HG02870 (cell line): ENCODE results near the gene TMEM9.

Experiments used
- ATAC-seq: cut with Tn5 transposase; IDR thresholded peaks from one replicate; pipeline ENCODE4 v1.9.1; 2021; ENCODE audit warnings: mild to moderate bottlenecking, moderate library complexity; ENCODE audit not compliant: unreplicated experiment

TMEM9 gene

DNA sequence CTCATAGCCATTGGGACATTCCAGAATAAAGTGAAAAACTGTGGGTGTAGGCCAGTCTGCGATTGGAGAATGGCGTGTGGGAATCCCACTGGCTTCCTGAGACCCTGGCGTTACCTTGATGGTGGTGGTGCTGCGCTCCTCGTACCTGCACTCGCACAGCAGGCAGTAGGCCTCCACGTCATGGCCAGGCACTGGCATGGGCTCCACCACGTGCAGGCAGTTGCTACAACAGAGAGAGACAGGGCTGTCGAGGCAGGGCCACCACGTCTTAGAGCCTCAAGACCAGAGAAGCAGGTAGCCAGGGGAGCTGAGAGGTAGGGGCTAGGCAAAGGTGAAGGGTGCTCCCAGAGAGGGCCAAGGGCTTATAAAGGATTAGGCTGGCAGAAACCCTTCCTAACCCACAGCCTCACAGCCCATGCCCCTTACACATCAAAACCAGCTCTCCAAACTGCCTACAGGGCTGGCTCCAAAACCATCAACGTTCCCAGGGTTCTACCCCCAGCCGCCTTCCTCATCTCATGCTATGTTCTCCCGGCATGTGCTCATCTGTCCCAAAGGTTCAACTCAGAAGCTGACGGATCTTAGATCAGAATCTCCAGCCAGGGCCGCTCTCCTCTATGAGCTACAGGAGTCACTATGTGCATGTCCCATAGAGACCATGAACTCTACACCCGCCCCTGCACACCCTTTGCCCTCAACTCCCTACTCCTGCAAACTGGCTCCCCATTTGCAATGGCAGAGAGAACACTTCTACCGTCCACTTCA, 7.5 kb downstream of the TMEM9 start:
- no peak for ATAC-seq

GRCh38 chr1:201145816-201146215, 8.5 kb downstream of the TMEM9 start:
- ATAC-seq: no peak

DNA sequence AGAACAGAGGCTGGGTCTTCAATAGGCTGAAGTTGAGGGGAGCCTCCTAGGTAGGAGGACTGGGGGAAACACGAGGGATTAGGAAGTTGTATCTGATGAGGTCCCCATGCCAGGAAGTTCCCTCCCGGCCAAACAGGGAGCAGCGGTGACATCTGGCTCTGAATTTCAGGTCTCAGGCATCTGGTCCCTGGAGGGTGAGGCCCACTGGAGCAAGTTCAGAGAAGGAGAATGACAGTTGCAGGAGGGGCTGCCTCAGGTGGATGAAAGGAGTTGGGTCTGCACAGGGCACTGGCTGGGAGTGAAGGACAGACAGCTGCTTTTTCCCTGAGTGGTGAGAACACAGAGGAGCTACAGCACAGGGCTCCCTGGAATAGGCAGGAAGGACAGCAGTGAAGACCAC, 9.1 kb downstream of the TMEM9 start:
- no peak for ATAC-seq

DNA sequence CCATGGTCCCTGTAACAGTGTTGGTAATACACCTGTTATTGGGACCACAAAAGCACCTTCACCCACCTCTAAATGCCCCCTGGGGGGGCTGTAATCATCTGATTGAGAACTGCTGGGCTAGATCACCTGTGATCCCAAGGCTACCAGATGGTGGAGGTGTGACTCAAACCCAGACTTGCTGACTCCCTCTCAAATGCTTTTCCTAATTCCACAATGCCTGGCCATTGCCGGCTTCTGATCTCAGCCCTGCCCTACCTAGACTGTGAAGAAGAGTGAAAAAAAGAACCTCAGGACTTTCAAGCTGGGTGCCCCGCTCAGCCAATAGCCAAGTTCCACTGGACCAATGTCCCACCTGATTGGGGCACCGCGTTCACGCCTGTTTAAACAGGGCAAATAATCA, 9.6 kb downstream of the TMEM9 start:
- no peak for ATAC-seq

- ATAC-seq: no peak
Observed at GRCh38 chr1:201143726-201144635, 10.3 kb downstream of the TMEM9 start.

GRCh38 chr1:201142849-201143725, 11.2 kb downstream of the TMEM9 start:
- no peak for ATAC-seq

GRCh38 chr1:201142011-201142848, 12.0 kb downstream of the TMEM9 start:
- no peak for ATAC-seq

- ATAC-seq: no peak
Observed at GRCh38 chr1:201141418-201141817, 12.9 kb downstream of the TMEM9 start.

DNA sequence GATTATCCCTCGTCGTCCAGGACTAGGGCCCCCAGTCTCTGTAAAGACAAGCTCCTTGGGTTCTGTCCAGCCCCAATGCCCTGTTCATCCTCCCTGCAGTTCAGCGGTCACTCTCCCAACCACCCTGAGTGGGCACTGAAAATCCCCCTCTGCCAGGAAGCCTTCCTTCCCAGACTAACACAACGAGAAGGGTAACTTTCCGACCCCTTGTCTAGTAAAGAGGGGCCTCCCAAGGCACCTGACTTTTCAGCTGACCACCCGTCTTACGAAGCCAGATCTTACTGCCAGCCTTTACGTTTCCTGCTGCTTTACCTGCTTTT, 13.4 kb downstream of the TMEM9 start:
- ATAC-seq: no peak

DNA sequence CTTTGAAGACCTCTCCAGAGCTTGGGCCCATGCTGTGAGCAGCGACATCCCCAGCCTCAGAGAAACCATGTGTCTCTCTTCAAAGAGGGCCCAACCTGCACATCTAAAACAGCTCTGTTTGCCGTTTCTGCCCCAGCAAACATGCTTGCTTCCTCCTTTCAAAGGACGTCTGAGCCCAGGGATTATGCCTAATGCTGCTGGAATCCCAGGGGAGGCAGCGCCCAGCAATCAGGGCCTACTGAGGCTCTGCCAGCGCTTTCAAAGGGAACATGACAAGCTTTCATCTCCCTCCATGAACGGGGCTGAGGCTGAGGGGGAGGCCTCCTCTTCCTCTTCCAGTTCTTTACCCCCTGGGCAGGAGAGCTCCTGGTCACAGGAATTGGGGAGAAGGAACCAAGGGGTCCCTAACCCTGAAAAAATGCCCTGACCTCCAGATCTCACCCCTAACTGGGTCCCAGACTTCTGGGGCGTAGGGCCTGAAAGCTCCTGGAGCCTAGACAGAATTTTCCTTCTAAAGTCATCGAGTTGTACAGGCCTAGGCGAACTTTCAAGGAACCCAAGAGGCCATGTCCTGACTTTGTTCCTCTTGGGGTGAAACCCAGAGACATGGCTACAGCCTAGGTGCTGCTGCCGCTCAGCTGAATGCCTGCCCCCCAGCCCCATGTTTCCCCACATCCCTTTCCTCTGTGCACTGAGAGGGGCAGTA, 13.9 kb downstream of the TMEM9 start:
- ATAC-seq: no peak

DNA sequence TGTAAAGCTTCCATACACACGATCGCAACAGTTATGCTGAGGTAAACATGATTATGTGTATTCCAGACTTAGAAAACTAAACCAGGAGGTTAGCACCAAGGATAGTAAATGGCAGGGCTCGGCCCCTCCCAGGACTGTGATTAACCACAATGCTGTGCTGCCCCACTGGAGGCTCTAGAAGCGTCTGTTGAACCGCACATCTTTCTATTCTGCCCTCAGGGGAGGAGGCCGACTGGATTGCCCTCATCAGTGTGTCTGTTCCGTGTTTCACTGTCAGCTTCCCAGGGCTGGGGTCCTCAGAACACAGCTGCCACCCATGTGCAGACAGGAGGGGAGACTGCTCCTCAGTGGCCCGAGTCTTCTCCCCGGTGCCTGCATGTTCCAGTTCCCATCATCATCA, 14.5 kb downstream of the TMEM9 start:
- no peak for ATAC-seq

GRCh38 chr1:201139306-201139705, 15.0 kb downstream of the TMEM9 start:
- ATAC-seq: no peak

GRCh38 chr1:201138311-201138840, 15.9 kb downstream of the TMEM9 start:
- no peak for ATAC-seq

DNA sequence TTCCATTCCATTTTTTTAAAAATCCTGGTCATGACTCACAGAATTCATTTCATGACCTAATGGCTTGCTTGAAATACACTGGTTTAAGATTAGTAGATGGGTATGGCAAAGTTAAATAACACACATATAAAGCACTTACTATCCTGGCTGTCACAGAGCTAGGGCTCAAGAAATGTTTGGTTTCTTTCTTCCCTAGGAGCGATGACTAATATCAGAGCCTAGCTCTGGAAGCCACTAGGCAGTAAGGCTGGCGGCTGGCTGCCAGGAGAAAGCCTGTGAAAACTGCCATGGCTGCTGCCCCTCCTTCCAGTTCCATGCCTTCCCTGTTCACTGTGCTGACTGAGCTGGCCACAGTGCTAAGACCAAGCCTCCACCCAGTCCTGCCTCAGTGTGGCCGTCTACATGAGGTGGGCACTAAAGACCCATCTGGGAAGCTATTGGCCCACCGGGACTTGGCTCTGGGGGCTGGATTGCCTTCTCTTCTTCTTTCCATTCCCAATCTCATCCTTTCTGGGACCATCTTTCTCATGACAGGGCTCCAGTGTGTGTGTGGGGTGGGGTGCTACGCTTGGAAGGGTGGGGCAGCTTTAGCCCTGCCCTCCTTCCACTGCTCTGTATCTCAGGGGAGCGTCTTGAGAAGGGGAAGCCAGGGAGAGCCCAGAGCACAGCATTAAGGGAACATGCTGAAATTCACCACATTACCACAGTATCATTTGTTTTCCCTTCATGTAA, 16.5 kb downstream of the TMEM9 start:
- ATAC-seq: no peak

GRCh38 chr1:201137024-201137392, 17.3 kb downstream of the TMEM9 start:
- no peak for ATAC-seq

DNA sequence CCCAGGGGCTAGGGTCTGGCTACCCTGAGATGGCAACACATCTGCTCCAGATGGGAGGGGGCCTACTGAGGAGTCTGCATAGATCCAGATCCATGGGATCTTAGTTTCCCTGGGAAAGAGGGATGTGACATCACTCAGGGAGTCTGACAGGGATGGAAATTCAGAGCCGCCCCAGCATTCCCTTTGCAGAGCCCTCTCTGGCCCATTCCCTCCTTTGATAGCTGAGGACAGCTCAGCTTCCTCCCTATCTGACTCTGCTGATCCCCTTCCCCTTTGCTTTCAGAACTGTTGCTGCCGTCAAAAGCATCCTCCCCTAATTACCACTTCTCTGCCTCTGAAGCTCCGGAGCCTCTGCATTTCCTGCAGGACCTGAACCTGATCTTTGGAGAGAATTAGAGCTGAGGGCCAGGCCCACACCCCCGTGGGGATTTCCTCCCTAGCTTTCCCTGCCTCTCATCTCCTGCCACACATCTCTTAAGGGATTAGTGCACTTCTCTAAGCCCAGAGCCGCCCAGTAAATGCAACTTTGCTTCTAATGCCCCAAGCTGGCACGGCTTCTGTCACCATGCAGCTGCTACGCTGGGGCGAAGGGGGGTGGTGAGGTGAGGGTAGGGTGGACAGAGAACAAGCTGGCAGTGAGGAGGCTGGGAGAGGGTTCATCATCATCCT, 17.8 kb downstream of the TMEM9 start:
- no peak for ATAC-seq

DNA sequence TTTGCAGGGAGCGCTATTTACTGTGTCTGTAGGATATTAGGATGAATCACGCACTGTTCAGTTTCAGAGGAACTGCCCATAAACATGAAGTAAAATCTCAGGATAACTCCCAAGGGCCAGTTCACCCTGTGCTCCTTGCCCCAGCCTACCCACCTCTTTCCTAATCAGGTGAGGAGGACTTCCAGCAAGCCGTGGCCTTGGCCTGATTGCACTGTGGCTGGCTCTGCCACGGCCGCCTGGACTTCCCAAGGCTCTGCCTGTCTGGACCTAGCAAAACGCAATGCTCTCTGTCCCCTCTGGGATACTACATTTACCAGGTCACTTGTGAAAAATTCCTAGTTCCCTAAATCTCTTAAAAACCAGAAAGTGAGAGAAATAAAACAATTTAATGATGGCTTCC, 19.9 kb downstream of the TMEM9 start:
- ATAC-seq: no peak

GRCh38 chr1:201131398-201131797, 22.9 kb downstream of the TMEM9 start:
- no peak for ATAC-seq
